ENCODE measurements around the gene MCC.

GRCh38 chr5:113118765-113119164, 369.5 kb downstream of the MCC start:
- TF ChIP-seq, protein P1, sequence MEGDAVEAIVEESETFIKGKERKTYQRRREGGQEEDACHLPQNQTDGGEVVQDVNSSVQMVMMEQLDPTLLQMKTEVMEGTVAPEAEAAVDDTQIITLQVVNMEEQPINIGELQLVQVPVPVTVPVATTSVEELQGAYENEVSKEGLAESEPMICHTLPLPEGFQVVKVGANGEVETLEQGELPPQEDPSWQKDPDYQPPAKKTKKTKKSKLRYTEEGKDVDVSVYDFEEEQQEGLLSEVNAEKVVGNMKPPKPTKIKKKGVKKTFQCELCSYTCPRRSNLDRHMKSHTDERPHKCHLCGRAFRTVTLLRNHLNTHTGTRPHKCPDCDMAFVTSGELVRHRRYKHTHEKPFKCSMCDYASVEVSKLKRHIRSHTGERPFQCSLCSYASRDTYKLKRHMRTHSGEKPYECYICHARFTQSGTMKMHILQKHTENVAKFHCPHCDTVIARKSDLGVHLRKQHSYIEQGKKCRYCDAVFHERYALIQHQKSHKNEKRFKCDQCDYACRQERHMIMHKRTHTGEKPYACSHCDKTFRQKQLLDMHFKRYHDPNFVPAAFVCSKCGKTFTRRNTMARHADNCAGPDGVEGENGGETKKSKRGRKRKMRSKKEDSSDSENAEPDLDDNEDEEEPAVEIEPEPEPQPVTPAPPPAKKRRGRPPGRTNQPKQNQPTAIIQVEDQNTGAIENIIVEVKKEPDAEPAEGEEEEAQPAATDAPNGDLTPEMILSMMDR (IDR thresholded peaks at IDR 0.05), result no peak
- TF ChIP-seq POLR2A (IDR thresholded peaks at IDR 0.05), result no peak
